GM12892 (cell line): ENCODE results near the gene SPTB.

Experiments
- POLR2A ChIP-seq: IDR thresholded peaks from 2 replicates; pipeline ENCODE4 v1.6.1; 2011; ENCODE audit warnings: low read depth, low read length, control low read depth
- POLR2AphosphoS5 ChIP-seq: IDR thresholded peaks from 2 replicates; pipeline ENCODE4 v1.6.1; 2011; ENCODE audit warnings: low read depth, low read length, control low read depth
- TAF1 ChIP-seq: IDR thresholded peaks from 2 replicates; pipeline ENCODE4 v1.6.1; 2011; ENCODE audit warnings: low read depth, mild to moderate bottlenecking, control low read depth, low read length, borderline replicate concordance

DNA sequence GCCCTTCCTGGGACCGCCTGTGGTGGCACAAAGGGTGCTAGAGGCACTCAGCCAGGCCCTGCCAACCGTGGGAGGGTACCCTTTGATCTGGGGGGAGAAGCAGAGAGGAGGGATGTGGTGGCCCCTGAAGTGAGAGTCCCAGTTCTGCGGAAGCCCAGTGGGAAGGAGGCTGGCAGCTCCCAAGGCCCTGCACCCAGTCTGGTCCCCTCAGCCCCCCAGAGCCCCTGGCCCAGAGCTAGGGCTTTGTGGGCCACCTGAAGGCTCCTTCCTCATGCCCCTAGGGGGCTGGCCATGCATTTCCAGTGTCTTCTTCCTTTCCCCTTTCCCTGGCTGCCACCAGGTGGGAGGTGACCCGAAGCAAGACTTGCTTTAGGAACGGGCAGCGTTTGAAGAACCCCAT, 131.2 kb downstream of the SPTB start:
- TF ChIP-seq POLR2A, result no peak
- no peak for TF ChIP-seq POLR2AphosphoS5
- no peak for TF ChIP-seq TAF1
